ENCODE measurements around the gene AKAP6. TPM values are rescaled to one million over a fixed set of nuclear protein-coding genes. Genes with fewer than 3 reads are reported as not detected.

The AKAP6 gene
- total and polyA plus RNA-seq, 2 experiments from 2014 or later: 0.38 to 0.42 TPM

DNA sequence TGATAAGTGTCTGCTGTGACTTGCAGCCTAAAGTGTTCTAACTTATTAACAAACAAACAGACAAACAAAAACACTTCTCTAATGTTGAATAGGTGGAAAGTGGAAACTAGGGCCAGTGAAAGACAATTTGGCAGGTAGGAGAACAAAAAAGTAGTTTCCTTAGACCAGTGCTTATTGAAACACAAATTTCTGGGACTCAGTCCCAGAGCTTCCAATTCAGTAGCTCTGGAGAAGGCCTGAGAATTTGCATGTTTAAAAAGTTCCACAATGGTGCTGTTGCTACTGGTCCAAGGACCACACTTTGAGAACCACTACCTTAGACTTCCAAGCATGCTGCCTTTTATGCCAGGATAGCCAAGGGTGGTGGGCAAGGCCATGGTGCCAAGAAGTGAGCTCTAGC is 67.8 kb downstream of the AKAP6 start:
- no peaks in the 10 kb centered on the region for H3K79me2 ChIP-seq (replicated peaks; ENCODE audit: insufficient read depth)
- H3K9me2 ChIP-seq (ENCODE audit: insufficient read depth): no peaks in the 10 kb centered on the region
- ATAC-seq: no peak
- H3F3A ChIP-seq (replicated peaks; ENCODE audit: low read depth): no peaks in the 10 kb centered on the region
- Mint-ChIP-seq H3K4me1 (peaks cover 21% of the 10 kb centered on the region; the same call in 2 of the 3 replicates), H3K27me3 (ENCODE audit: insufficient read depth, low read depth, poor library complexity) (no peaks in the 10 kb centered on the region), H3K36me3 (ENCODE audit: low read depth) (no peaks in the 10 kb centered on the region), H3K4me3 (no peak overlapping the region), H3K27ac (no peak overlapping the region), H3K9me3 (peaks cover 2% of the 10 kb centered on the region; the same call in 1 of the 3 replicates)
- H3K4me1 ChIP-seq (ENCODE audit: insufficient read depth): peaks cover 5% of the 10 kb centered on the region; the same call in 1 of the 2 replicates
- H3K36me3 ChIP-seq (ENCODE audit: insufficient read depth): no peaks in the 10 kb centered on the region
- H4K20me1 ChIP-seq (replicated peaks; ENCODE audit: insufficient read depth): no peaks in the 10 kb centered on the region
- TF ChIP-seq, protein P1, sequence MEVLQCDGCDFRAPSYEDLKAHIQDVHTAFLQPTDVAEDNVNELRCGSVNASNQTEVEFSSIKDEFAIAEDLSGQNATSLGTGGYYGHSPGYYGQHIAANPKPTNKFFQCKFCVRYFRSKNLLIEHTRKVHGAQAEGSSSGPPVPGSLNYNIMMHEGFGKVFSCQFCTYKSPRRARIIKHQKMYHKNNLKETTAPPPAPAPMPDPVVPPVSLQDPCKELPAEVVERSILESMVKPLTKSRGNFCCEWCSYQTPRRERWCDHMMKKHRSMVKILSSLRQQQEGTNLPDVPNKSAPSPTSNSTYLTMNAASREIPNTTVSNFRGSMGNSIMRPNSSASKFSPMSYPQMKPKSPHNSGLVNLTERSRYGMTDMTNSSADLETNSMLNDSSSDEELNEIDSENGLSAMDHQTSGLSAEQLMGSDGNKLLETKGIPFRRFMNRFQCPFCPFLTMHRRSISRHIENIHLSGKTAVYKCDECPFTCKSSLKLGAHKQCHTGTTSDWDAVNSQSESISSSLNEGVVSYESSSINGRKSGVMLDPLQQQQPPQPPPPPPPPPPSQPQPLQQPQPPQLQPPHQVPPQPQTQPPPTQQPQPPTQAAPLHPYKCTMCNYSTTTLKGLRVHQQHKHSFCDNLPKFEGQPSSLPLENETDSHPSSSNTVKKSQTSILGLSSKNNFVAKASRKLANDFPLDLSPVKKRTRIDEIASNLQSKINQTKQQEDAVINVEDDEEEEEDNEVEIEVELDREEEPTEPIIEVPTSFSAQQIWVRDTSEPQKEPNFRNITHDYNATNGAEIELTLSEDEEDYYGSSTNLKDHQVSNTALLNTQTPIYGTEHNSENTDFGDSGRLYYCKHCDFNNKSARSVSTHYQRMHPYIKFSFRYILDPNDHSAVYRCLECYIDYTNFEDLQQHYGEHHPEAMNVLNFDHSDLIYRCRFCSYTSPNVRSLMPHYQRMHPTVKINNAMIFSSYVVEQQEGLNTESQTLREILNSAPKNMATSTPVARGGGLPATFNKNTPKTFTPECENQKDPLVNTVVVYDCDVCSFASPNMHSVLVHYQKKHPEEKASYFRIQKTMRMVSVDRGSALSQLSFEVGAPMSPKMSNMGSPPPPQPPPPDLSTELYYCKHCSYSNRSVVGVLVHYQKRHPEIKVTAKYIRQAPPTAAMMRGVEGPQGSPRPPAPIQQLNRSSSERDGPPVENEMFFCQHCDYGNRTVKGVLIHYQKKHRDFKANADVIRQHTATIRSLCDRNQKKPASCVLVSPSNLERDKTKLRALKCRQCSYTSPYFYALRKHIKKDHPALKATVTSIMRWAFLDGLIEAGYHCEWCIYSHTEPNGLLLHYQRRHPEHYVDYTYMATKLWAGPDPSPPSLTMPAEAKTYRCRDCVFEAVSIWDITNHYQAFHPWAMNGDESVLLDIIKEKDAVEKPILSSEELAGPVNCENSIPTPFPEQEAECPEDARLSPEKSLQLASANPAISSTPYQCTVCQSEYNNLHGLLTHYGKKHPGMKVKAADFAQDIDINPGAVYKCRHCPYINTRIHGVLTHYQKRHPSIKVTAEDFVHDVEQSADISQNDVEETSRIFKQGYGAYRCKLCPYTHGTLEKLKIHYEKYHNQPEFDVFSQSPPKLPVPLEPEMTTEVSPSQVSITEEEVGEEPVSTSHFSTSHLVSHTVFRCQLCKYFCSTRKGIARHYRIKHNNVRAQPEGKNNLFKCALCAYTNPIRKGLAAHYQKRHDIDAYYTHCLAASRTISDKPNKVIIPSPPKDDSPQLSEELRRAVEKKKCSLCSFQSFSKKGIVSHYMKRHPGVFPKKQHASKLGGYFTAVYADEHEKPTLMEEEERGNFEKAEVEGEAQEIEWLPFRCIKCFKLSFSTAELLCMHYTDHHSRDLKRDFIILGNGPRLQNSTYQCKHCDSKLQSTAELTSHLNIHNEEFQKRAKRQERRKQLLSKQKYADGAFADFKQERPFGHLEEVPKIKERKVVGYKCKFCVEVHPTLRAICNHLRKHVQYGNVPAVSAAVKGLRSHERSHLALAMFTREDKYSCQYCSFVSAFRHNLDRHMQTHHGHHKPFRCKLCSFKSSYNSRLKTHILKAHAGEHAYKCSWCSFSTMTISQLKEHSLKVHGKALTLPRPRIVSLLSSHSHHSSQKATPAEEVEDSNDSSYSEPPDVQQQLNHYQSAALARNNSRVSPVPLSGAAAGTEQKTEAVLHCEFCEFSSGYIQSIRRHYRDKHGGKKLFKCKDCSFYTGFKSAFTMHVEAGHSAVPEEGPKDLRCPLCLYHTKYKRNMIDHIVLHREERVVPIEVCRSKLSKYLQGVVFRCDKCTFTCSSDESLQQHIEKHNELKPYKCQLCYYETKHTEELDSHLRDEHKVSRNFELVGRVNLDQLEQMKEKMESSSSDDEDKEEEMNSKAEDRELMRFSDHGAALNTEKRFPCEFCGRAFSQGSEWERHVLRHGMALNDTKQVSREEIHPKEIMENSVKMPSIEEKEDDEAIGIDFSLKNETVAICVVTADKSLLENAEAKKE (CRISPR knock-in tag; IDR thresholded peaks at IDR 0.05): no peak
- TF ChIP-seq, protein P2, sequence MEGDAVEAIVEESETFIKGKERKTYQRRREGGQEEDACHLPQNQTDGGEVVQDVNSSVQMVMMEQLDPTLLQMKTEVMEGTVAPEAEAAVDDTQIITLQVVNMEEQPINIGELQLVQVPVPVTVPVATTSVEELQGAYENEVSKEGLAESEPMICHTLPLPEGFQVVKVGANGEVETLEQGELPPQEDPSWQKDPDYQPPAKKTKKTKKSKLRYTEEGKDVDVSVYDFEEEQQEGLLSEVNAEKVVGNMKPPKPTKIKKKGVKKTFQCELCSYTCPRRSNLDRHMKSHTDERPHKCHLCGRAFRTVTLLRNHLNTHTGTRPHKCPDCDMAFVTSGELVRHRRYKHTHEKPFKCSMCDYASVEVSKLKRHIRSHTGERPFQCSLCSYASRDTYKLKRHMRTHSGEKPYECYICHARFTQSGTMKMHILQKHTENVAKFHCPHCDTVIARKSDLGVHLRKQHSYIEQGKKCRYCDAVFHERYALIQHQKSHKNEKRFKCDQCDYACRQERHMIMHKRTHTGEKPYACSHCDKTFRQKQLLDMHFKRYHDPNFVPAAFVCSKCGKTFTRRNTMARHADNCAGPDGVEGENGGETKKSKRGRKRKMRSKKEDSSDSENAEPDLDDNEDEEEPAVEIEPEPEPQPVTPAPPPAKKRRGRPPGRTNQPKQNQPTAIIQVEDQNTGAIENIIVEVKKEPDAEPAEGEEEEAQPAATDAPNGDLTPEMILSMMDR (conservative IDR thresholded peaks at IDR 0.05; ENCODE audit: low read depth in 2 of 2): no peak
- no peak for TF ChIP-seq EZH2phosphoT487 (IDR thresholded peaks at IDR 0.05; ENCODE audit: unreplicated experiment)
- TF ChIP-seq ZNF331 (CRISPR knock-in tag; IDR thresholded peaks at IDR 0.05; ENCODE audit: low read depth): no peak
- TF ChIP-seq ZNF114 (CRISPR knock-in tag; IDR thresholded peaks at IDR 0.05): no peak
- no peak for TF ChIP-seq JUNB (IDR thresholded peaks at IDR 0.05; ENCODE audit: unreplicated experiment)
- no peak for TF ChIP-seq NANOG (IDR thresholded peaks at IDR 0.05; ENCODE audit: borderline replicate concordance)
- TF ChIP-seq, protein P3, sequence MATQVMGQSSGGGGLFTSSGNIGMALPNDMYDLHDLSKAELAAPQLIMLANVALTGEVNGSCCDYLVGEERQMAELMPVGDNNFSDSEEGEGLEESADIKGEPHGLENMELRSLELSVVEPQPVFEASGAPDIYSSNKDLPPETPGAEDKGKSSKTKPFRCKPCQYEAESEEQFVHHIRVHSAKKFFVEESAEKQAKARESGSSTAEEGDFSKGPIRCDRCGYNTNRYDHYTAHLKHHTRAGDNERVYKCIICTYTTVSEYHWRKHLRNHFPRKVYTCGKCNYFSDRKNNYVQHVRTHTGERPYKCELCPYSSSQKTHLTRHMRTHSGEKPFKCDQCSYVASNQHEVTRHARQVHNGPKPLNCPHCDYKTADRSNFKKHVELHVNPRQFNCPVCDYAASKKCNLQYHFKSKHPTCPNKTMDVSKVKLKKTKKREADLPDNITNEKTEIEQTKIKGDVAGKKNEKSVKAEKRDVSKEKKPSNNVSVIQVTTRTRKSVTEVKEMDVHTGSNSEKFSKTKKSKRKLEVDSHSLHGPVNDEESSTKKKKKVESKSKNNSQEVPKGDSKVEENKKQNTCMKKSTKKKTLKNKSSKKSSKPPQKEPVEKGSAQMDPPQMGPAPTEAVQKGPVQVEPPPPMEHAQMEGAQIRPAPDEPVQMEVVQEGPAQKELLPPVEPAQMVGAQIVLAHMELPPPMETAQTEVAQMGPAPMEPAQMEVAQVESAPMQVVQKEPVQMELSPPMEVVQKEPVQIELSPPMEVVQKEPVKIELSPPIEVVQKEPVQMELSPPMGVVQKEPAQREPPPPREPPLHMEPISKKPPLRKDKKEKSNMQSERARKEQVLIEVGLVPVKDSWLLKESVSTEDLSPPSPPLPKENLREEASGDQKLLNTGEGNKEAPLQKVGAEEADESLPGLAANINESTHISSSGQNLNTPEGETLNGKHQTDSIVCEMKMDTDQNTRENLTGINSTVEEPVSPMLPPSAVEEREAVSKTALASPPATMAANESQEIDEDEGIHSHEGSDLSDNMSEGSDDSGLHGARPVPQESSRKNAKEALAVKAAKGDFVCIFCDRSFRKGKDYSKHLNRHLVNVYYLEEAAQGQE (IDR thresholded peaks at IDR 0.05; ENCODE audit: unreplicated experiment): no peak
- TF ChIP-seq, protein P4, sequence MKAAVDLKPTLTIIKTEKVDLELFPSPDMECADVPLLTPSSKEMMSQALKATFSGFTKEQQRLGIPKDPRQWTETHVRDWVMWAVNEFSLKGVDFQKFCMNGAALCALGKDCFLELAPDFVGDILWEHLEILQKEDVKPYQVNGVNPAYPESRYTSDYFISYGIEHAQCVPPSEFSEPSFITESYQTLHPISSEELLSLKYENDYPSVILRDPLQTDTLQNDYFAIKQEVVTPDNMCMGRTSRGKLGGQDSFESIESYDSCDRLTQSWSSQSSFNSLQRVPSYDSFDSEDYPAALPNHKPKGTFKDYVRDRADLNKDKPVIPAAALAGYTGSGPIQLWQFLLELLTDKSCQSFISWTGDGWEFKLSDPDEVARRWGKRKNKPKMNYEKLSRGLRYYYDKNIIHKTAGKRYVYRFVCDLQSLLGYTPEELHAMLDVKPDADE (IDR thresholded peaks at IDR 0.05): no peak
- no peak for TF ChIP-seq STAT1 (IDR thresholded peaks at IDR 0.05; ENCODE audit: unreplicated experiment)
- no peak for TF ChIP-seq CREB1 (CRISPR knock-in tag; IDR thresholded peaks at IDR 0.05; ENCODE audit: low read depth)
- no peak for TF ChIP-seq EZH2 (IDR thresholded peaks at IDR 0.05; ENCODE audit: low read depth, unreplicated experiment)
- no peak for TF ChIP-seq POLR2AphosphoS5 (IDR thresholded peaks at IDR 0.05; ENCODE audit: low read depth)
- no peak overlapping the region for H3K4me2 ChIP-seq
- DNase-seq (ENCODE audit: low spot score): no peak
- H2AFZ ChIP-seq: no peak overlapping the region; the same call in 1 of the 2 replicates
- no peaks in the 10 kb centered on the region for H3K27me3 ChIP-seq (ENCODE audit: insufficient read depth)
- H3K27ac ChIP-seq (ENCODE audit: low read depth): no peak overlapping the region
- H3K4me3 ChIP-seq: no peak overlapping the region

All from GM23338 (cell line).